HG03354 (cell line): ENCODE data around the gene NSL1.

Source experiments
- ATAC-seq: cut with Tn5 transposase; IDR thresholded peaks from one replicate; pipeline ENCODE4 v1.9.1; 2021; ENCODE audit warnings: mild to moderate bottlenecking; ENCODE audit not compliant: unreplicated experiment, poor library complexity, severe bottlenecking

The NSL1 gene, protein sequence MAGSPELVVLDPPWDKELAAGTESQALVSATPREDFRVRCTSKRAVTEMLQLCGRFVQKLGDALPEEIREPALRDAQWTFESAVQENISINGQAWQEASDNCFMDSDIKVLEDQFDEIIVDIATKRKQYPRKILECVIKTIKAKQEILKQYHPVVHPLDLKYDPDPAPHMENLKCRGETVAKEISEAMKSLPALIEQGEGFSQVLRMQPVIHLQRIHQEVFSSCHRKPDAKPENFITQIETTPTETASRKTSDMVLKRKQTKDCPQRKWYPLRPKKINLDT

DNA sequence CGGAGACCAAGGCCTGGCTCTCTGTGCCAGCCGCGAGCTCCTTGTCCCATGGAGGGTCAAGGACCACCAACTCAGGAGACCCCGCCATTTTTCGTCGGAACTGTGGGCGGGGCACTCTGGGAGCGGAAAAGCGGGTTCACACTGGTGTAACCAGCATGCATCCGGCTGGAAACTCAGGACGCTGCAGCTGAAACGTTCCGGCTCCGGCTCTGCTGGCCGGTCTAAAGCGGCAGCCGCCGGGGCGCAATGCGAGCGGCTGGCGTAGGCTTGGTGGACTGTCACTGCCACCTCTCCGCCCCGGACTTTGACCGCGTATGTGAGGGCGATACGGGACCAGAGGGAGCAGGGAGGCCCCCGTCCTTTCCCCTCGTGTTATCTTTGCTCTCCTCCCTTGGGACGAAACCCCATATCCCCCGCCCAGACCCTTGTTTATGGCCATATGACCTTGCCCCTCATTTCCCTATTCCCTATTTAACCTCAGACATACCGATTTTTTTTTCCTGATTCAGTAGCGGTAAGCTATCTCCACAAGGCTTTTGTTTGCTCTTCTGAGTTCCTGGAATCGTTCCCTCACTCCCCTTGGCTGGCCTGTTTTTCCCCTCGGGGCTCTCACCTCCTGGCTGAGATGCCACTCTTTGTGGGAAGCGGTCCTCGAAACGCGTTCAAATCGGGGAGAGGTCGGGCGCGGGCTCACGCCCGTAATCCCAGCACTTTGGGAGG, at the start of gene NSL1, which contains the start of gene TATDN3:
Gene NSL1 (minus strand): TSS at position 102 of the 720 bp plus-strand sequence. CDS start 14 bp downstream, at position 88.
Gene TATDN3 (plus strand): TSS at position 219 of the 720 bp plus-strand sequence. CDS start 28 bp downstream, at position 247.
- ATAC-seq = peak; percentile 72

GRCh38 chr1:212838145-212838544, 46.6 kb upstream of the NSL1 start:
- no peak for ATAC-seq

DNA sequence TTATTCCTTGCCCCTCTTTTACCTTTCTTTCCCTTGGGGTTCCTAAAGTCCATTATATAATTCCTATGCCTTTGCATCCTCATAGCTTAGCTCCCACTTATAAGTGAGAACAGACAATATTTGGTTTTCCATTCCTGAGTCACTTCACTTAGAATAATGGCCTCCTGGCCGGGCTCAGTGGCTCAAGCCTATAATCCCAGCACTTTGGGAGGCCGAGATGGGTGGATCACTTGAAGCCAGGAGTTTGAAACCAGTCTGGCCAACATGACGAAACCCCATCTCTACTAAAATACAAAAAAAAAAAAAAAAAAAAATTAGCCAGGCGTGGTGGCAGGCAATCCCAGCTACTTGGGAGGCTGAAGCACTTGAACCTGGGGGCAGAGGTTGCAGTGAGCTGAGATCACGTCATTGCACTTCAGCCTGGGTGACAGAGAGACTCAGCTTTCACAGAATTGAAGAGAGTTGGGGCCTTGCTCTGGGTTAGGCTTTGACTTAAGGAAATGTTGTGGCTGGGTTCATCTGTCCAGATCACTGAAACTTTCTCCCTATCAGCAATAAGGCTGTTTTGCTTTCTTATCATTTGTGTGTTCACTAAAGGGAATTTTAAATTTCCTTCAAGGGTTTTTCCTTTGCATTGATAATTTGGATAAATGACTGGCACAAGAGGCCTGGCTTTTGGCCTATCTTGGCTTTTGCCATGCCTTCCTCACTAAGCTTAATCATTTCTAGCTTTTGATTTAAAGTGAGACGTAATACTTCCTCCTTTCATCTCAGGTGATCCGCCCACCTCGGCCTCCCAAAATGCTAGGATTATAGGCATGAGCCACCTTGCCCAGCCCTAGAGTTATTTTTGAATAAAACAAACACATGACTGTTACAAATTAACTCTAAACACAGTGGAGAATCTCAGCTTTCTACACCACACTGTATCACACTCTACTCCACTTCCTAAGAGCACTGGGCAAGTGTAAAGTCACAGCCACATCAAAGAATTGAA, 41.9 kb upstream of the NSL1 start:
- peak; percentile 82 for ATAC-seq

DNA sequence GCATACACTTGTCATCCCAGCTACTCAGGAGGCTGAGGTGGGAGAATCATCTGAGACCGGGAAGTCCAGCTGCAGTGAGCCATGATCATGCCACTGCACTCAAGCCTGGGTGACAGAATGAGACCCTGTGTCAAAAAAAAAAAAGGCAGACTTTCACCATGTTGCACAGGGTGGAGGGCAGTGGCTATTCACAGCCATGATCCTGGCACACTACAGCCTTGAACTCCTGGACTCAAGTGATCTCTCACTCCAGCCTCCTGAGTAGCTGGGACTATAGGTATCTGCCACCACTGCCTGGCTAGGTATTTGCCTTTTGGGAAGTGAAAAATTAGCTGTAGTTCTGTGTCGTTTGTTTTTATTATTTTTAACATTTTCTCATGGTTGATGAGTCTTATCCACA, 36.8 kb upstream of the NSL1 start:
- no peak for ATAC-seq

GRCh38 chr1:212827831-212828278, 36.3 kb upstream of the NSL1 start:
- ATAC-seq = no peak

DNA sequence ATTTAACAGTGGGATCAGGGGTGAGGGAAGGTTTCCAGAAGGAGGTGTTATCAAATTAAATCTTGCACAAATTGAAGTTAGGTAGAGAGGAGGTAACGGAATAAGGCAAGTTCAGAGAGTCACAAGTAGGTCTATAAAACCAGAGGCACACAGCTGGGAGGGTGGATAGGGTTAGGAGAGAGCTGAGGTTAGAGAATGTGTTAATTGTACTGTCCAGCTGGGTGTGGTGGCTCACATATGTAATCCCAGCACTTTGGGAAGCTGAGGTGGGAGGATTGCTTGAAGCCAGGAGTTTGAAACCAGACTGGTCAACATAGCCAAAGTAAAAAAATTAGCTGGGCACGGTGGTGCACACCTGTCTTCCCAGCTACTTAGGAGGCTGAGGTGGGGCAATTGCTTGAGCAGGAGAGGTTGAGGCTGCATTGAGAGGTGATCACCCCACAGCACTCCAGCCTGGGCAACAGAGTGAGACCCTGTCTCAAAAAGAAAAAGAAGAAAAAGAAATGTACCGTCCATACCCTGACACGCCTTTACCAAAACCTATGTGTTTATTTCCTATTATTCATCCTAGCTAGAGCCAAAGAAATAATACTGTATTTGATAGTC, 35.7 kb upstream of the NSL1 start:
- no peak for ATAC-seq

DNA sequence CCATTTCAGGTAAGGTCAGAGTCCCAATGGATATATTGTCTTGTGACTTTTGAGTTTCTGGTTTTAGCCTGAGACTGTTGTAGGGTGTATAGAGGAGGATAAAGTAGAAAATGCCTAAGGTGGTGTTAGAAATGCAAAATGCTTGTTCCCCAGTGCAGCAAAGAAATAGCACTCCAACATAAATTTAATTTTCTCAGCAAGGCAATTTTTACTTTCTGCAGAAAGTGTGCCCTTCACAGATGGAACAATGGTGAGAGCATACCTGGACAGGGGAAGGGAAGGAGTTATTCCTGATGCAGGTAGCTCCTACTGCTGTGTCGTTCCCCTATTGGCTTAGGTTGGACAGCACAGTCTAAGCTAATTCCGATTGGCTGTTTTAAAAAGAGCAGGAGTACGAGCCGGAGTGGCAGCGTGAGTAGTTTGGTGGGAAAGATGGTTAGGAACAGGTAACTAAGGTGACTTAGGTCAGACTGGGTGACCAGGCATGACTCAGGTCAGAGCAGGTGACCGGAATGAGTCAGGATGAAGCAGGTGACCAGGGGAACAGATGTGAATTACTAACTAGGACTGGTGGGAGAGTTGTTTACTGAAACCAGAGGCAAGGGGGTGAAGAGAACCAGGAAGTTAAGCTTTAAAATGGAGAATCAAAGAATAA, 34.3 kb upstream of the NSL1 start:
- no peak for ATAC-seq

GRCh38 chr1:212824201-212824600, 32.6 kb upstream of the NSL1 start:
- ATAC-seq = no peak

DNA sequence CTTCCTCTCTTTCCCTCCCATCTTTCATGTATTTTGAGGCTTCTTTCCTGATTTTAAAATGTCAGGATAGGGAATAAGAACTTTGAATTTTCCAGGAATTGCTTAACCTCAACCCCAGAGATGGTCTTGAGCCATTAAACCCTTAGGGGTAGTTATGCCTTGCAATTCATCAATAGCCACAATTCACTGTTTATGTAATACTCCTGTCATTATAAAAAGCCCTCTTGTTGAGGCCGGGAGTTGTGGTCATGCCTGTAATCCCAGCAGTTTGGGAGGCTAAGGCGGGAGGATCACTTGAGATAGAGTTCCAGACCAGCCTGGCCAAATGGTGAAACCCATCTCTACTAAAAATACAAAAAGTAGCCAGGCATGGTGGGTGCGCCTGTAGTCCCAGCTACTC, 31.4 kb upstream of the NSL1 start:
- ATAC-seq = no peak

- ATAC-seq = no peak
Measured at GRCh38 chr1:212820969-212821368, 29.4 kb upstream of the NSL1 start.

DNA sequence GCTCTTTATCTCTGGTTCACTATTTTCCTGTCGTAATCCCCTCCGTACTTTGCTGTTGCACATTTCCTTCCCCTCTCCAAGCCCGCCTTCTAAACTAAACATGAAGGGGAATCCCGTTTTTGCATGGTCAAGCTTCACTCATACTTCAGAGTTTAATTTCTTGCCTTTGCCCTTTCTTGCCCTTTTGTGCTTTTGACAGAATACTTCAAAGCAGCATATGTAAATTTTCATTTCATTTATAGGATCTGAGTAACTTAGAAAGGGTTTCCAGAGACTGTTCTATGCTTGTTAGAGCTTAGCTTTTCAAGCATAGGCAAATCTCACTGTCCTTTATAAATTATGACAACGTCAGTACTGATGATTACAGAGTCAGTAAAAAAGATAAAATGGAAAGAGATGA, 28.1 kb upstream of the NSL1 start:
- peak; percentile 58 for ATAC-seq

- no peak for ATAC-seq
Measured at GRCh38 chr1:212816567-212817278, 25.1 kb upstream of the NSL1 start.

DNA sequence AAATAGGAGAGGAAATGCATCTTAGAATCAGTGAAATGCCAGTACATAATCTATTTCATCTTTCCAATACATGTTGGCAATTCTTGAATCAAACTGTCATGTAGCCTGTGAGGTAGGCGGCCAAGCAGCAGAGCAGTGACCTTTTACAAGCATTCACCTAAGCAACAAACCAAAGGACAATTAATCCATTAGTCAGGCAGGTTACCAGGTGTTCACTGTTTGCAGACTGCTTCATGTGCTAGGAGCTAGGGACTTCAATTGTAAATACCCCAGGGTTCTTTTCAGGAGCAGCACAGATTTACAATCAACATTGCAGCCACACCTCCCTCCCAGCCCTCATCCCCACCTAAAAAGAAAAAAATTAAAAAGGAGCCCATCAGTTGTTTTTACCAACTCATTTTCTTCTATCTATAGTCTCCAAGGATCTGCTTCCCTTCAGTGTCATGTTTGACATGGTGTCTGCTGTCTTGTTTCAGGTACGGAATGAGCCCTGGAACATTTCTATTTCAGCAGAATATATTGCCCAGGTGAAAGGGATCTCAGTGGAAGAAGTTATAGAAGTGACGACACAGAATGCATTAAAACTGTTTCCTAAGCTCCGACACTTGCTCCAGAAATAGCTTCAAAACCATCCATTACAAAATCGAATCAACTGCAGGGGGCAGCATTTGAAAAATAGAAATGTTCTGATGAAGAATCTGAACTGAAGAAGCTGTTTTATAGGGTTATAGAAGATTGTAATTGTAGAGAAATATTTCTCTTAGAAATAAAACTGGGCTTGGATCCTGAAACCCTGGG, 23.2 kb upstream of the NSL1 start:
- no peak for ATAC-seq

DNA sequence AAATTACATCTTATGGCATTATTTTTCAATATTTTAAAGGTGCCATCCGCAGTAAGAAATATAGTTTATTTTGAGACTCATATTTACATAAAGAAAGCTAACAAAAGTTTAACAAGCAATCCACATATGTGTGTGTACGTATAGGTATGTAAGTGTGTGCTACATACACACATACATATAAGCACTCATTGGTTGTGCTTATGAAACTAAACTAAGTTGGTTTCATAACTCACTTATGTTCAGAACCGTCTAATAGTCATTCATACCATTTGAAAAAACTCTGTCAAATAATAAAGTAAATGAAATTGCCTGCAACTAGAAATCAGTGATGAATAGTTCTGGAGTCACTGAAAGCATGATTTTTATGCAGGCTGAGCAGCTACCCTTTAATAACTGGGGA, 14.2 kb upstream of the NSL1 start:
- no peak for ATAC-seq

DNA sequence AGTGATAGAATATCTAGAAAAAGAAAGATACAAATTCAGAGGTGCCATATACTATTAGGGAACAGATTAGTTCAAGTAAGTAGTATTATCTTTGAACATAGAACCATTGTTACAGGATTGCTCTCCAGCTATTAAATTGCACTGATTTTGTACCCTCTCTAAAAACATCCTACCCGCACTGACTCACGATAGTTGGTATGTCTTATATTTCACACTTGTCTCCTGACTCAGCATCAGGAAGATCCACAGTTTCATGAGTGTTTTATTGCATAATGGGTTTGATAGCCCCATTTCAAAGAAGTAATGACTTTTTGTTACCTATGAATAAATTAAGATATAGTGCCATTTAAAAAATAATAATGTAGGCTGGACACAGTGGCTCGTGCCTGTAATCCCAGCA, 6.1 kb upstream of the NSL1 start:
- no peak for ATAC-seq

- ATAC-seq = peak; percentile 88
Measured at GRCh38 chr1:212794561-212795014, 3.0 kb upstream of the NSL1 start.

DNA sequence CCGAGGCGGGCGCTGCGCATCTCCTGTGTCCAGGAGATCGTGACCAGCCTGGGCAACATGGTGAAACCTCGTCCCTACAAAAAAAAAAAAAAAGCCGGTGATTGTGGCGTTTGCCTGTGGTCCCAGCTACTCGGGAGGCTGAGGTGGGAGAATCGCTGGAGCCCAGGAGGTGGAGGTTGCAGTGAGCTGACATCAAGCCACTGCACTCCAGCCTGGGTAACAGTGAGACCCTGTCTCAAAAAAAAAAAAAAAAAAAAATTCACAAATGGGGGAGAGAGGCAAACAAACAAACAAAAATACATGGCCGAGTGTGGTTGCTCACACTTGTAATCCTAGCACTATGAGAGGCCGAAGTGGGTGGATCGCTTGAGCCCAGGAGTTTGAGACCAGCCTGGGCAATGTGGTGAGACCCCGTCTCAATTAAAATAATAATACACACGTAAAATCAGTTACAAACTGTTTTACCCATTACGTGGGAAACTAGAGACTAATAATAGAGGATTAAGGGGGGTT, 875 bp upstream of the NSL1 start:
- no peak for ATAC-seq
